H1 (cell line): ENCODE measurements around the gene PTDSS2. TPM values are rescaled to one million over a fixed set of nuclear protein-coding genes. Genes with fewer than 3 reads are reported as not detected.

Experiments used
- BCL11A ChIP-seq, 2 experiments: IDR thresholded peaks; one replicate each; pipeline ENCODE4 v1.6.1; 2011; ENCODE audit warnings: low read depth in 2 of 2, low read length in 2 of 2, mild to moderate bottlenecking in 2 of 2
- CHD2 ChIP-seq: IDR thresholded peaks from 2 replicates; pipeline ENCODE4 v1.6.1; 2012; ENCODE audit warnings: low read length, improper control_type of control experiment
- E2F6 ChIP-seq: IDR thresholded peaks from 2 replicates; pipeline ENCODE4 v1.6.1; 2012; ENCODE audit warnings: inconsistent platforms
- HDAC6 ChIP-seq: IDR thresholded peaks from one replicate; pipeline ENCODE4 v1.7.1; 2012; ENCODE audit warnings: low read depth, mild to moderate bottlenecking, inconsistent platforms, low read length, moderate library complexity
- KDM1A ChIP-seq: fragments of 200-600, 300-600 bp; sonication (generic); IDR thresholded peaks from 2 replicates; pipeline ENCODE4 v1.7.1; 2016; ENCODE audit warnings: mild to moderate bottlenecking, low read length, borderline replicate concordance
- USF2 ChIP-seq: IDR thresholded peaks from 2 replicates; pipeline ENCODE4 v1.6.1; 2011; ENCODE audit warnings: low read length, improper control_type of control experiment
- polyA plus RNA-seq, 7 experiments: library from polyadenylated mRNA; depleted of rRNA in 3 of 7; stranded (reverse) in 5 of 7; unstranded in 2 of 7; fragments of >200 nt in 5 of 7; fragments of 200-250 nt in 2 of 7; gene quantifications; 1 replicate in 5 of 7; 2 replicates in 1 of 7; 4 replicates in 1 of 7; pipeline versions ENCODE4 v1.2.1 to v1.2.3, GENCODE V29; 2011 to 2013; ENCODE audit warnings: missing spikeins in 2 of 7, mixed read lengths in 2 of 7
- small RNA-seq: library from polyadenylated mRNA; stranded (forward); fragments of <200 nt; extraction: miRNeasy Mini kit (QIAGEN cat#:217004); gene quantifications from one replicate; pipeline ENCODE3, GENCODE V24; 2013; ENCODE audit not compliant: insufficient read depth
- total RNA-seq: library from RNA; stranded (reverse); fragmentation: NEBNext Ultra II Directional; extraction: Animal tissue kit (Norgen Biotek cat#: 25700); gene quantifications from 2 replicates; pipeline ENCODE4 v1.2.1, GENCODE V29; 2021

The PTDSS2 gene
- total and polyA plus RNA-seq, 2 of the 8 experiments (the other 6 are each of a cell fraction or from before 2014, with no cell fraction given) = 48.7 to 68.2 TPM

GRCh38 chr11:539971-540481 is 89.9 kb downstream of the PTDSS2 start (continued):
- no peak for TF ChIP-seq E2F6
- no peak for TF ChIP-seq CHD2
- no peak for TF ChIP-seq KDM1A
- no peak for TF ChIP-seq HDAC6
- TF ChIP-seq USF2 = no peak
- no peak for TF ChIP-seq BCL11A (IDR thresholded peaks at IDR 0.05; ENCODE audit: low read depth in 2 of 2, low read length in 2 of 2)

Small RNAs within 50 kb of the gene (small RNA-seq; reads per million reads assigned to genes)
- gene RN7SL838P = not detected

Other genes with a start within 250 kb of the PTDSS2 start
- 37.9 and 40.2 TPM in 2 replicates for gene BET1L, start 242.9 kb upstream of the PTDSS2 start, total RNA-seq
- 61.9 and 71.1 TPM in 2 replicates for gene BET1L, start 242.9 kb upstream of the PTDSS2 start, polyA plus RNA-seq (2011; rRNA removed)
- gene RIC8A, start 242.6 kb upstream of the PTDSS2 start, total RNA-seq = 67.0 and 76.7 TPM in 2 replicates
- 105 and 123 TPM in 2 replicates for gene RIC8A, start 242.6 kb upstream of the PTDSS2 start, polyA plus RNA-seq (2011; rRNA removed)
- gene SIRT3, start 213.9 kb upstream of the PTDSS2 start, total RNA-seq = 14.3 and 14.6 TPM in 2 replicates
- 21.6 and 25.5 TPM in 2 replicates for gene SIRT3, start 213.9 kb upstream of the PTDSS2 start, polyA plus RNA-seq (2011; rRNA removed)
- 136 and 141 TPM in 2 replicates for gene PSMD13, start 213.3 kb upstream of the PTDSS2 start, total RNA-seq
- 121 and 130 TPM in 2 replicates for gene PSMD13, start 213.3 kb upstream of the PTDSS2 start, polyA plus RNA-seq (2011; rRNA removed)
- not detected in 2 replicates for gene NLRP6, start 171.9 kb upstream of the PTDSS2 start, total RNA-seq
- 0.06 TPM in 1 of 2 replicates, not detected in the other for gene NLRP6, start 171.9 kb upstream of the PTDSS2 start, polyA plus RNA-seq (2011; rRNA removed)
- 52.9 and 60.7 TPM in 2 replicates for gene PGGHG, start 161.2 kb upstream of the PTDSS2 start, total RNA-seq
- 34.8 and 61.4 TPM in 2 replicates for gene PGGHG, start 161.2 kb upstream of the PTDSS2 start, polyA plus RNA-seq (2011; rRNA removed)
- gene IFITM5, start 150.8 kb upstream of the PTDSS2 start, total RNA-seq = not detected in 2 replicates
- 0.50 TPM in 1 of 2 replicates, not detected in the other for gene IFITM5, start 150.8 kb upstream of the PTDSS2 start, polyA plus RNA-seq (2011; rRNA removed)
- gene IFITM2, start 142.5 kb upstream of the PTDSS2 start, total RNA-seq = 363 and 399 TPM in 2 replicates
- gene IFITM2, start 142.5 kb upstream of the PTDSS2 start, polyA plus RNA-seq (2011; rRNA removed) = 764 and 902 TPM in 2 replicates
- gene IFITM1, start 136.2 kb upstream of the PTDSS2 start, total RNA-seq = 394 and 417 TPM in 2 replicates
- 1,464 and 1,887 TPM in 2 replicates for gene IFITM1, start 136.2 kb upstream of the PTDSS2 start, polyA plus RNA-seq (2011; rRNA removed)
- gene IFITM3, start 129.4 kb upstream of the PTDSS2 start, total RNA-seq = 230 and 238 TPM in 2 replicates
- gene IFITM3, start 129.4 kb upstream of the PTDSS2 start, polyA plus RNA-seq (2011; rRNA removed) = 666 and 779 TPM in 2 replicates
- gene B4GALNT4, start 80.8 kb upstream of the PTDSS2 start, total RNA-seq = 76.3 and 89.0 TPM in 2 replicates
- gene B4GALNT4, start 80.8 kb upstream of the PTDSS2 start, polyA plus RNA-seq (2011; rRNA removed) = 40.9 and 69.4 TPM in 2 replicates
- gene PKP3, start 56.1 kb upstream of the PTDSS2 start, total RNA-seq = 28.5 and 28.7 TPM in 2 replicates
- gene PKP3, start 56.1 kb upstream of the PTDSS2 start, polyA plus RNA-seq (2011; rRNA removed) = 16.7 and 28.0 TPM in 2 replicates
- gene SIGIRR, start 35.3 kb upstream of the PTDSS2 start, total RNA-seq = 66.3 and 68.9 TPM in 2 replicates
- 55.2 and 94.2 TPM in 2 replicates for gene SIGIRR, start 35.3 kb upstream of the PTDSS2 start, polyA plus RNA-seq (2011; rRNA removed)
- 18.0 and 20.0 TPM in 2 replicates for gene ANO9, start 8.3 kb upstream of the PTDSS2 start, total RNA-seq
- gene ANO9, start 8.3 kb upstream of the PTDSS2 start, polyA plus RNA-seq (2011; rRNA removed) = 20.7 and 24.6 TPM in 2 replicates
- 49.8 and 53.4 TPM in 2 replicates for gene RNH1, start 57.0 kb downstream of the PTDSS2 start, total RNA-seq
- gene RNH1, start 57.0 kb downstream of the PTDSS2 start, polyA plus RNA-seq (2011; rRNA removed) = 48.7 and 86.4 TPM in 2 replicates
- 54.7 and 60.9 TPM in 2 replicates for gene HRAS, start 85.3 kb downstream of the PTDSS2 start, total RNA-seq
- gene HRAS, start 85.3 kb downstream of the PTDSS2 start, polyA plus RNA-seq (2011; rRNA removed) = 44.3 and 63.4 TPM in 2 replicates
- 1.9 and 2.1 TPM in 2 replicates for gene LRRC56, start 87.2 kb downstream of the PTDSS2 start, total RNA-seq
- gene LRRC56, start 87.2 kb downstream of the PTDSS2 start, polyA plus RNA-seq (2011; rRNA removed) = 0.94 and 1.6 TPM in 2 replicates
- 2.6 and 3.1 TPM in 2 replicates for gene LMNTD2, start 110.5 kb downstream of the PTDSS2 start, total RNA-seq
- 1.6 and 3.6 TPM in 2 replicates for gene LMNTD2, start 110.5 kb downstream of the PTDSS2 start, polyA plus RNA-seq (2011; rRNA removed)
- gene RASSF7, start 110.7 kb downstream of the PTDSS2 start, total RNA-seq = 20.6 and 22.3 TPM in 2 replicates
- 43.9 and 60.6 TPM in 2 replicates for gene RASSF7, start 110.7 kb downstream of the PTDSS2 start, polyA plus RNA-seq (2011; rRNA removed)
- 37.3 and 39.8 TPM in 2 replicates for gene PHRF1, start 126.2 kb downstream of the PTDSS2 start, total RNA-seq
- 13.4 and 21.8 TPM in 2 replicates for gene PHRF1, start 126.2 kb downstream of the PTDSS2 start, polyA plus RNA-seq (2011; rRNA removed)
- gene IRF7, start 165.7 kb downstream of the PTDSS2 start, total RNA-seq = 9.4 and 9.6 TPM in 2 replicates
- 9.1 and 12.8 TPM in 2 replicates for gene IRF7, start 165.7 kb downstream of the PTDSS2 start, polyA plus RNA-seq (2011; rRNA removed)
- gene CDHR5, start 174.7 kb downstream of the PTDSS2 start, total RNA-seq = 0.11 TPM in 1 of 2 replicates, not detected in the other
- gene CDHR5, start 174.7 kb downstream of the PTDSS2 start, polyA plus RNA-seq (2011; rRNA removed) = 0.02 TPM in 1 of 2 replicates, not detected in the other
- 2.0 and 2.2 TPM in 2 replicates for gene SCT, start 176.9 kb downstream of the PTDSS2 start, total RNA-seq
- gene SCT, start 176.9 kb downstream of the PTDSS2 start, polyA plus RNA-seq (2011; rRNA removed) = 1.7 and 3.7 TPM in 2 replicates
- gene DRD4, start 187.0 kb downstream of the PTDSS2 start, total RNA-seq = 3.3 and 3.4 TPM in 2 replicates
- 4.9 and 9.7 TPM in 2 replicates for gene DRD4, start 187.0 kb downstream of the PTDSS2 start, polyA plus RNA-seq (2011; rRNA removed)
- gene DEAF1, start 244.9 kb downstream of the PTDSS2 start, total RNA-seq = 53.7 and 58.4 TPM in 2 replicates
- 47.3 and 64.7 TPM in 2 replicates for gene DEAF1, start 244.9 kb downstream of the PTDSS2 start, polyA plus RNA-seq (2011; rRNA removed)
- gene TMEM80, start 245.5 kb downstream of the PTDSS2 start, total RNA-seq = 7.3 and 8.0 TPM in 2 replicates
- gene TMEM80, start 245.5 kb downstream of the PTDSS2 start, polyA plus RNA-seq (2011; rRNA removed) = 16.3 and 21.4 TPM in 2 replicates